ENCODE measurements around the gene ATP10A.

The ATP10A gene

DNA sequence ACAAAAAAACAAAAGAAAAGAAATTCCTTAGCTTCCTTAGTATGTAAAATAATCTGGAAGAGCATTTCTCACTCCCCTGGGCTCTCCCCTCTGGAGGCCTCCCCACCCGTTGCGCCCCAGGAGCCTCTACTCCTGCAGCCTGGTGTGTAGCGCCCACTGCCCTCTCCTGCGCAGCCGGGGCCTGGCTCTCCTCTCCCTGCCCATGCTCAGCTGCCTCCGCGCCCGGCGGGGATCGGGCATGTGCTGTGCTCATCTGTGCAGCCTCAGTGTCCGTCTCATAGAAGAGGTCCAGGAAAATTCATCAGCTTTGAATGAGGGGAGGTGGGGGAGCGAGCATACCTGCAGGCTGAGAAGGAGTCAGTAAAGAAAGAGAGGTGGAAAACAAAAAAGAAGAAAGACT lies 203.9 kb downstream of the ATP10A start:
- no peak for TF ChIP-seq CTCF (IDR thresholded peaks at IDR 0.05; ENCODE audit: extremely low read depth, missing control alignments)
- DNase-seq (ENCODE audit: low spot score): no peak

DNA sequence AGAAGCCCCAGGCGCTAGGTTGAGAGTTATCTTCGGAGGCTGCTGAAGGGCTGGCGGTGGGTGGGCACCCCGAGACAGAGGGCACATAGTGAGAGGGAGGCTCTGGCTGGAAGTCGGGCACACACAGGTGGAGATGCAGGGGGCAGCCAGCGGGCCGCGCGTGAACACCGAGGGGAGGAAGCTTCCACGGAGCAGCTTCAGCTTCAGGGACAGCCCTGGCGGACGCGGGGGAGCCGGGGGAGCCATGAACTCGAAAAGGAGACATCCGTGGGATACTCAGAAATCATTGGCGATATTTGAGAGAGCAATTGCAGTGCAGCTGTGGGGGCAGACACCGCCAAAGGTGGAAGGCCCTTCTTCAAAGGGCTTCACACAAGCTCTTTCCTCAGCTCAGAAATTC lies 204.6 kb downstream of the ATP10A start:
- no peak for TF ChIP-seq CTCF (IDR thresholded peaks at IDR 0.05; ENCODE audit: extremely low read depth, missing control alignments)
- DNase-seq (ENCODE audit: low spot score): no peak

GRCh38 chr15:25655207-25655948 lies 207.7 kb downstream of the ATP10A start:
- no peak for DNase-seq (ENCODE audit: low spot score)
- TF ChIP-seq CTCF (IDR thresholded peaks at IDR 0.05; ENCODE audit: extremely low read depth, missing control alignments): no peak

DNA sequence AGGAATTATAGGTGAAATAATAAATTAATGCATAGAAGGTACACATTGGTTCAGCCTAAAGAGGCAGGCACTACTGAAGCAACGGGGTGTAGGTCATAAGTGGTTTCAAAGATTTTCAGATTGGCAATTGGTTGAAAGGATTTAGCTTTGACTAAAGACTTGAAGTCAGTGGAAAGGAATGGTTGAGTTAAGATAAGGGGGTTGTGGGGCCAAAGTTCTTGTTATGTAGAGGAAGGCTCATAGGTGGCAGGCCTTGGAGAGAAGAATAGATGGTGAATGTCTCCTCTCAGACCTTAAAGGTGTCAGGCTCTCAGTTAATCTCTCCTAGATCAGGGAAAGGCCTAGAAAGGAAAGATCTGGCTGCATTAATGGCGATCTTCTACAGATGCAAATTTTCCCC lies 209.8 kb downstream of the ATP10A start:
- DNase-seq (ENCODE audit: low spot score): no peak
- no peak for TF ChIP-seq CTCF (IDR thresholded peaks at IDR 0.05; ENCODE audit: extremely low read depth, missing control alignments)

- no peak for DNase-seq (ENCODE audit: low spot score)
- no peak for TF ChIP-seq CTCF (IDR thresholded peaks at IDR 0.05; ENCODE audit: extremely low read depth, missing control alignments)
Observed at GRCh38 chr15:25652704-25653103, 210.4 kb downstream of the ATP10A start.

- DNase-seq (ENCODE audit: low spot score): no peak
- TF ChIP-seq CTCF (IDR thresholded peaks at IDR 0.05; ENCODE audit: extremely low read depth, missing control alignments): no peak
Observed at GRCh38 chr15:25649390-25649789, 213.7 kb downstream of the ATP10A start.

DNA sequence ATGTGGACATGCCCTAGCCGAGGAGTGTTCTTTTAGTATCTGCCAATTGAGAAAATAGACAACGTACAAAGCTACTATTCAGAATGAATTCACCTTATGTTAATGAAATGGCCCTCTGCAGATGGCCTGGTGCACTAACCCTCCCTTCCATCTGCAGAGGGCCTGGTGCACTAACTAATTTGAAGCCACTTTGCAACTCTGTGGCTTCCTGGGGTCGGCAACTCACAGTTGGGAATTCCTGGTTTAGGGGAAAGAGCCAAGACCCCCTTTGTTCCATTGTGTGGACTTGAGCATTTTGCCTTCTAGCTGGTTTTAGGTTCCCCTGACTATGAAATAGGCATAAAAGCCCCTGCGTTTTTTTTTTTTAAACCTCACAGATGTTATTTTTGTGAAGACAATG lies 220.0 kb downstream of the ATP10A start:
- TF ChIP-seq CTCF (IDR thresholded peaks at IDR 0.05; ENCODE audit: extremely low read depth, missing control alignments): no peak
- DNase-seq (ENCODE audit: low spot score): no peak
